Measurements from ENCODE around the gene TLE5. TPM values are rescaled to one million over a fixed set of nuclear protein-coding genes. Genes with fewer than 3 reads are reported as not detected.
"Not testable (repeated sequence)": the region's sequence is repeated elsewhere in the genome, so short reads cannot be mapped to it uniquely, and the experiment has no call there.

TLE5 gene
- total and polyA plus RNA-seq, 2 donors (not counting 3 experiments of a cell fraction or from before 2014, with no cell fraction given): 393 to 574 TPM

- Histone ChIP-seq H3K36me3 (ENCODE audit: control insufficient read depth in 2 of 2, extremely low read depth in 1 of 2, insufficient read depth in 2 of 2, low read length in 2 of 2) (no peaks in the 10 kb centered on the region), H3K4me2 (ENCODE audit: insufficient read depth, low read length) (no peak overlapping the region), H3K9me3 (replicated peaks; ENCODE audit: control insufficient read depth, insufficient read depth, low read length) (no peaks in the 10 kb centered on the region), H3K9ac (replicated peaks; ENCODE audit: extremely low read depth, insufficient read depth, low read length) (no peak overlapping the region), H3K79me2 (ENCODE audit: control insufficient read depth, insufficient read depth, low read length) (no peaks in the 10 kb centered on the region), H2AFZ (ENCODE audit: low read depth, low read length) (no peak overlapping the region), H3K27ac (ENCODE audit: insufficient read depth, low read depth, low read length) (no peak overlapping the region), H3K4me1 (ENCODE audit: control insufficient read depth, extremely low read depth, insufficient read depth, low read length) (peaks cover 12% of the 10 kb centered on the region), H4K20me1 (replicated peaks; ENCODE audit: control insufficient read depth, extremely low read depth, insufficient read depth, low read length) (no peaks in the 10 kb centered on the region), H3K4me3 (replicated peaks in 1 of 3; ENCODE audit: insufficient read depth in 1 of 3, low read depth in 1 of 3, low read length in 3 of 3) (no peak overlapping the region), H3K27me3 (ENCODE audit: control insufficient read depth in 2 of 2, insufficient read depth in 2 of 2, low read length in 2 of 2) (no peaks in the 10 kb centered on the region), H3K9me1 (replicated peaks; ENCODE audit: control insufficient read depth, extremely low read depth, insufficient read depth, low read length) (no peaks in the 10 kb centered on the region)
- TF ChIP-seq EZH2 (IDR thresholded peaks at IDR 0.05; ENCODE audit: borderline replicate concordance, low read depth, low read length, severe bottlenecking) (no peak), GATA2 (IDR thresholded peaks at IDR 0.05; ENCODE audit: insufficient read depth, insufficient read length, low read depth, low read length) (no peak), POLR2AphosphoS5 (IDR thresholded peaks at IDR 0.05; ENCODE audit: insufficient read depth, low read depth, low read length) (no peak), FOS (IDR thresholded peaks at IDR 0.05; ENCODE audit: borderline replicate concordance, insufficient read depth, low read length) (no peak), MAX (IDR thresholded peaks at IDR 0.05; ENCODE audit: insufficient read depth, insufficient read length) (no peak), MYC (IDR thresholded peaks at IDR 0.05; ENCODE audit: low read depth, low read length) (no peak), JUN (IDR thresholded peaks at IDR 0.05; ENCODE audit: borderline replicate concordance, insufficient read depth, insufficient read length, low read depth) (no peak), POLR2A (IDR thresholded peaks at IDR 0.05; ENCODE audit: low read depth, low read length) (no peak)
- TF ChIP-seq, protein P1, sequence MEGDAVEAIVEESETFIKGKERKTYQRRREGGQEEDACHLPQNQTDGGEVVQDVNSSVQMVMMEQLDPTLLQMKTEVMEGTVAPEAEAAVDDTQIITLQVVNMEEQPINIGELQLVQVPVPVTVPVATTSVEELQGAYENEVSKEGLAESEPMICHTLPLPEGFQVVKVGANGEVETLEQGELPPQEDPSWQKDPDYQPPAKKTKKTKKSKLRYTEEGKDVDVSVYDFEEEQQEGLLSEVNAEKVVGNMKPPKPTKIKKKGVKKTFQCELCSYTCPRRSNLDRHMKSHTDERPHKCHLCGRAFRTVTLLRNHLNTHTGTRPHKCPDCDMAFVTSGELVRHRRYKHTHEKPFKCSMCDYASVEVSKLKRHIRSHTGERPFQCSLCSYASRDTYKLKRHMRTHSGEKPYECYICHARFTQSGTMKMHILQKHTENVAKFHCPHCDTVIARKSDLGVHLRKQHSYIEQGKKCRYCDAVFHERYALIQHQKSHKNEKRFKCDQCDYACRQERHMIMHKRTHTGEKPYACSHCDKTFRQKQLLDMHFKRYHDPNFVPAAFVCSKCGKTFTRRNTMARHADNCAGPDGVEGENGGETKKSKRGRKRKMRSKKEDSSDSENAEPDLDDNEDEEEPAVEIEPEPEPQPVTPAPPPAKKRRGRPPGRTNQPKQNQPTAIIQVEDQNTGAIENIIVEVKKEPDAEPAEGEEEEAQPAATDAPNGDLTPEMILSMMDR (IDR thresholded peaks at IDR 0.05; ENCODE audit: extremely low read depth in 1 of 2, insufficient read depth in 1 of 2, low read depth in 1 of 2, low read length in 2 of 2): no peak
- dilution Hi-C loops (cut with MboI; ENCODE audit: extremely low pct_ligation_motif_present, low sequenced_read_pairs) (no loop called here), intact Hi-C loops (cut with micrococcal nuclease) (loop anchor here (5.0 kb wide), 1 partner anchor 801 kb away; the partner anchor contains the start of genes PLEKHJ1 and SF3A2)
- BruUV-seq (replicated peaks): no TSS peak
- ChIA-PET POLR2A (no interaction called here), CTCF (interaction anchor here (1.0 to 1.2 kb wide), 4 partner anchors 8 to 88 kb away, joined by 3 read pairs; partner anchors contain the start of gene TLE2)
- DNase-seq (ENCODE audit: low read depth, low spot score) (no peak), FAIRE-seq (no peak)
Measured at GRCh38 chr19:3038214-3038613, 24.1 kb downstream of the TLE5 start.

DNA sequence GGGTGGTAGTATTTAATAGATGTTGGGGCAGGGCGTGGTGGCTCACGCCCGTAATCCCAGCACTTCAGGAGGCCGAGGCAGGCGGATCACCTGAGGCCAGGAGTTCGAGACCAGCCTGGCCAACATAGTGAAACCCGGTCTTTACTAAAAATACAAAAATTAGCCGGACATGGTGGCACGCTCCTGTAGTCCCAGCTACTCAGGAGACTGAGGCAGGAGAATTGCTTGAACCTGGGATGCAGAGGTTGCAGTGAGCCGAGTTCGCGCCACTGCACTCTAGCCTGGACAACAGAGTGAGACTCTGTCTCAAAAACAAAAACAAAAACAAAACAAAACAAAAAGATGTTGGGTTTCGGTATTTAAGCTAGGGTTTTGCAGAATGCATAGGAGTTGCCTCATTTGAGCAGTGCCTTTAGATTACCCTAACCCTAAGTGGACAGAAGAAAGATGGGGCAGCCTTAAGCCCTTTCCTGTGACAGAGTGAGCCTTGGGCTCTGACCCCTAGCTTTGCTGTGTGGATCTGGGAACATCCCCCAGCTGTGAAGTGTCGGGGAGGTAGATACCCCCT is 25.2 kb downstream of the TLE5 start:
- intact Hi-C loops (cut with micrococcal nuclease): loop anchor here (1.0 to 5.0 kb wide), 4 partner anchors 24 to 800 kb away; partner anchors contain the start of genes PLEKHJ1 and SF3A2
- BruUV-seq (replicated peaks): not testable (repeated sequence)

More for the DNA sequence above, 25.2 kb downstream of the TLE5 start:
- H4K20me1 ChIP-seq (replicated peaks; ENCODE audit: control insufficient read depth, extremely low read depth, insufficient read depth, low read length); H3K4me3 ChIP-seq (replicated peaks in 1 of 3; ENCODE audit: insufficient read depth in 1 of 3, low read depth in 1 of 3, low read length in 3 of 3); H3K4me2 ChIP-seq (ENCODE audit: insufficient read depth, low read length); H3K9ac ChIP-seq (replicated peaks; ENCODE audit: extremely low read depth, insufficient read depth, low read length); H3K27ac ChIP-seq (ENCODE audit: insufficient read depth, low read depth, low read length); H3K9me1 ChIP-seq (replicated peaks; ENCODE audit: control insufficient read depth, extremely low read depth, insufficient read depth, low read length); H3K79me2 ChIP-seq (ENCODE audit: control insufficient read depth, insufficient read depth, low read length); H3K36me3 ChIP-seq (ENCODE audit: control insufficient read depth in 2 of 2, extremely low read depth in 1 of 2, insufficient read depth in 2 of 2, low read length in 2 of 2); H3K9me3 ChIP-seq (replicated peaks; ENCODE audit: control insufficient read depth, insufficient read depth, low read length); H2AFZ ChIP-seq (ENCODE audit: low read depth, low read length); DNase-seq (ENCODE audit: low read depth, low spot score); H3K27me3 ChIP-seq (ENCODE audit: control insufficient read depth in 2 of 2, insufficient read depth in 2 of 2, low read length in 2 of 2); FAIRE-seq; dilution Hi-C loops (cut with MboI; ENCODE audit: extremely low pct_ligation_motif_present, low sequenced_read_pairs): not testable (repeated sequence)
- ChIA-PET CTCF (interaction anchor here (0.6 to 3.0 kb wide), 18 partner anchors 8 to 150 kb away, joined by 3 to 32 read pairs (median 6); partner anchors contain the start of genes TLE2, TLE5 and TLE6), POLR2A (interaction anchor here (1.1 to 2.3 kb wide), 2 partner anchors 17 to 87 kb away, joined by 3 to 16 read pairs; no protein-coding TSS in a partner anchor)
- peaks cover 12% of the 10 kb centered on the region for H3K4me1 ChIP-seq (ENCODE audit: control insufficient read depth, extremely low read depth, insufficient read depth, low read length)

Measured in endothelial cell of umbilical vein (primary cell).